IPS-18c (cell line): ENCODE results near the gene WFDC6.
"Not testable (repeated sequence)": the region's sequence is repeated elsewhere in the genome, so short reads cannot be mapped to it uniquely, and the experiment has no call there.

ENCODE experiments used
- H3K4me3 ChIP-seq: 2 replicates; pipeline ENCODE4 v1.7.0; 2013; ENCODE audit warnings: low read depth, mild to moderate bottlenecking, low read length, moderate library complexity; ENCODE audit not compliant: insufficient read depth
- H3K9me3 ChIP-seq: one replicate; pipeline ENCODE4 v1.6.1; 2013; ENCODE audit warnings: mild to moderate bottlenecking, low read length, moderate library complexity; ENCODE audit not compliant: control insufficient read depth, insufficient read depth

Gene WFDC6

GRCh38 chr20:45539382-45539781 is at the start of gene WFDC6:
TSS of gene WFDC6 (minus strand) at chr20:45539482. CDS start at chr20:45539407, 75 bp downstream.
- Histone ChIP-seq H3K9me3 (no peaks in the 10 kb centered on the region), H3K4me3 (no peak within 1 kb of the TSS)

- no peak overlapping the region for H3K4me3 ChIP-seq
- H3K9me3 ChIP-seq: peaks cover 3% of the 10 kb centered on the region
Observed at GRCh38 chr20:45588800-45589199, 49.5 kb upstream of the WFDC6 start.

GRCh38 chr20:45585986-45586385 is 46.7 kb upstream of the WFDC6 start:
- H3K4me3 ChIP-seq, H3K9me3 ChIP-seq: not testable (repeated sequence)

- not testable (repeated sequence) for H3K9me3 ChIP-seq, H3K4me3 ChIP-seq
Observed at GRCh38 chr20:45584294-45584693, 45.0 kb upstream of the WFDC6 start.

- peaks cover 3% of the 10 kb centered on the region for H3K9me3 ChIP-seq
- H3K4me3 ChIP-seq: no peak overlapping the region
Observed at GRCh38 chr20:45583502-45583901, 44.2 kb upstream of the WFDC6 start.

- H3K9me3 ChIP-seq: peaks cover 3% of the 10 kb centered on the region
Observed at GRCh38 chr20:45581702-45582101, 42.4 kb upstream of the WFDC6 start.

GRCh38 chr20:45579184-45579583 is 39.9 kb upstream of the WFDC6 start, which contains the start of gene WFDC8:
TSS of gene WFDC8 (minus strand) at chr20:45579284. CDS start at chr20:45579247, 37 bp downstream.
- Histone ChIP-seq H3K9me3 (no peaks in the 10 kb centered on the region), H3K4me3 (no peak within 1 kb of the TSS)

More at GRCh38 chr20:45581702-45582101, 42.4 kb upstream of the WFDC6 start:
- no peak overlapping the region for H3K4me3 ChIP-seq

- H3K4me3 ChIP-seq: no peak overlapping the region
- no peaks in the 10 kb centered on the region for H3K9me3 ChIP-seq
Observed at GRCh38 chr20:45578231-45578630, 38.9 kb upstream of the WFDC6 start.

GRCh38 chr20:45576995-45577394 is 37.7 kb upstream of the WFDC6 start:
- Histone ChIP-seq H3K9me3 (no peaks in the 10 kb centered on the region), H3K4me3 (no peak overlapping the region)

- H3K9me3 ChIP-seq: no peaks in the 10 kb centered on the region
- H3K4me3 ChIP-seq: no peak overlapping the region
Observed at GRCh38 chr20:45575931-45576330, 36.6 kb upstream of the WFDC6 start.

- not testable (repeated sequence) for H3K9me3 ChIP-seq, H3K4me3 ChIP-seq
Observed at GRCh38 chr20:45569650-45570049, 30.4 kb upstream of the WFDC6 start.

GRCh38 chr20:45564760-45565276 is 25.5 kb upstream of the WFDC6 start:
- no peaks in the 10 kb centered on the region for H3K9me3 ChIP-seq
- H3K4me3 ChIP-seq: no peak overlapping the region

- no peaks in the 10 kb centered on the region for H3K9me3 ChIP-seq
Observed at GRCh38 chr20:45555198-45555597, 15.9 kb upstream of the WFDC6 start.

GRCh38 chr20:45552456-45552855 is 13.2 kb upstream of the WFDC6 start:
- H3K9me3 ChIP-seq: no peaks in the 10 kb centered on the region
- no peak overlapping the region for H3K4me3 ChIP-seq

More at GRCh38 chr20:45555198-45555597, 15.9 kb upstream of the WFDC6 start:
- H3K4me3 ChIP-seq: no peak overlapping the region

GRCh38 chr20:45550765-45551164 is 11.5 kb upstream of the WFDC6 start:
- Histone ChIP-seq H3K9me3 (no peaks in the 10 kb centered on the region), H3K4me3 (no peak overlapping the region)

- no peaks in the 10 kb centered on the region for H3K9me3 ChIP-seq
- no peak overlapping the region for H3K4me3 ChIP-seq
Observed at GRCh38 chr20:45548410-45548809, 9.1 kb upstream of the WFDC6 start.

GRCh38 chr20:45547206-45547770 is 8.0 kb upstream of the WFDC6 start, which contains the start of gene EPPIN:
TSS of gene EPPIN (minus strand) at chr20:45547401. CDS start at chr20:45547357, 44 bp downstream.
- H3K9me3 ChIP-seq: no peaks in the 10 kb centered on the region
- no peak within 1 kb of the TSS for H3K4me3 ChIP-seq

- no peak overlapping the region for H3K4me3 ChIP-seq
Observed at GRCh38 chr20:45545754-45546453, 6.6 kb upstream of the WFDC6 start.

More at GRCh38 chr20:45545754-45546453, 6.6 kb upstream of the WFDC6 start:
- H3K9me3 ChIP-seq: no peaks in the 10 kb centered on the region
